ENCODE data around the gene DNM3.

Gene DNM3

GRCh38 chr1:172203135-172203823, 362.0 kb downstream of the DNM3 start:
- DNase-seq = no peak

DNA sequence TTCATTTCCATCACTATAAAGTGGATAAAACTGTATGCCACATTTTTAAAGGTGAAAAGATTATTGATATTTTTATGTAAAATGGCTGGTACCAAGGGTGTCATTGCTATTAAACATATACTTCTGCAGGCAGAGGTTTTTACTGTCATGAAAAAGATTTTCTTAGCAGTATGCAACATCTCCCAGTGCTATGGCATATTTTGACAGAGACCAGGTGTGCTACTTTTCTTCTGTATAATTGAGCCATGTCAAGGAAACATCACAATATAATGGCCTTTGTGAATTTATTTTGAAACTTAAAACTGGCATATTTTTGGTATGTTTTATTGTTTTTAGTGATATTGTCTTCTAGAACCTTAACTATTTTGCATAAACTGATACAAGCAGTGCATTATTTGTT, 362.6 kb downstream of the DNM3 start:
- no peak for DNase-seq

DNA sequence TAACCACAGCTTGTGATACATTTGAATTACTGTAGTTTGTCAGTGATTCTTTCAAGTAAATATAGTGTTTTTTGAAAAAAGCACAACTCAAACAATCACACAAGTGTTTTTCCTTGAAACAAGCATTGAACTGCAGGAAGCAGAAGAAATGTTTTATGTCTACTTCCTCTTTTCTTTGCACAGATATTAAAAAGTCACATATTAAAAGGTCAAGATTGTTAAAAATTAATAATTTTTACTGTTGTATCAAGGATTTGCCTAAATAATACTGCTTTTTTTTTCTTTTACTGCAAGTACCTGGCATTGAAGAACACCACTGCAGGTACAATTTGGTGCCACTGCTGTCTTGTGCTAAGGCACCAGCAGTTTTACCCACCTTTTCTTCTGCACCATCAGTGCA, 365.0 kb downstream of the DNM3 start:
- no peak for DNase-seq

DNA sequence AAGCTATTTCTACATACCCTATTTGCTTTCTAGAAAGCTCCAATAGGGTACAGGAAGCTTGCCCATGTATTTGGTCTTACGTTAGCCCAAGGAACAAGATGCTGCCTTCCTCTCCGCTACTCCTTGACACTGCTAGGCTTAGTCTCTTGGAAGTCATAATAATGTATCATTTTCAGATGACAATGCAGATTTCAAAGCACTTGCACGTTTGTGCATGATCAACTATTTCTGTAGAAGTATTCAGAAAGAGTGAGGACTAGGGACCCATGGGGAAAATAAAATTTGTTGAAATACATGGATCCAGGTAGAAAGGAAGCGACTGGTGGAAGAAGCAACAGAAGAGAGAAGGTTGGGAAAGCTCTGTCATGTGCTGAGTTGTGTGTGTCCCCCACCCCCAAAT, 367.3 kb downstream of the DNM3 start:
- DNase-seq = no peak

DNA sequence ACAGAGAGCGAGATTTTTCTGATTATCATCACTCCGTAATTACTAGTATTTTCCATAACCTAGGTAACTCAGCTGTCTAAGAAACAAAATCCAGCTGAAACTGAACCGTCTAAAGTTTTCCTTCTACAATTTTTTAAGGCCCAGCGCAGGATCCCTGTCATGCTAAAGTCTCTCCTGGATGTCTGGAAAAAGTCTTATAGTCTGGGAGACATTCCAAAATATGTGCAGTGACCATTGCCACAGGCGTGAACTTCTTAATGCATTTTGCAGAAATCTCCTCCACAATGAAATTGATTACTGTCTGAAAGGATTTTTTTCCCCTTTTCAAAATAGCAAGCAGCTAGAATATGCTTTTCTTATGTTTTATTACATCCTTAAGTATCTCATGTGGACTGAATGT, 369.9 kb downstream of the DNM3 start:
- DNase-seq = no peak

- no peak for DNase-seq
These were observed 370.8 kb downstream of the DNM3 start for GRCh38 chr1:172212124-172212523.

- DNase-seq = no peak
These were observed 373.7 kb downstream of the DNM3 start for GRCh38 chr1:172215006-172215405.

GRCh38 chr1:172219966-172220365, 378.7 kb downstream of the DNM3 start:
- no peak for DNase-seq

GRCh38 chr1:172220376-172220775, 379.1 kb downstream of the DNM3 start:
- no peak for DNase-seq

- no peak for DNase-seq
These were observed 380.1 kb downstream of the DNM3 start for GRCh38 chr1:172221436-172221835.

DNA sequence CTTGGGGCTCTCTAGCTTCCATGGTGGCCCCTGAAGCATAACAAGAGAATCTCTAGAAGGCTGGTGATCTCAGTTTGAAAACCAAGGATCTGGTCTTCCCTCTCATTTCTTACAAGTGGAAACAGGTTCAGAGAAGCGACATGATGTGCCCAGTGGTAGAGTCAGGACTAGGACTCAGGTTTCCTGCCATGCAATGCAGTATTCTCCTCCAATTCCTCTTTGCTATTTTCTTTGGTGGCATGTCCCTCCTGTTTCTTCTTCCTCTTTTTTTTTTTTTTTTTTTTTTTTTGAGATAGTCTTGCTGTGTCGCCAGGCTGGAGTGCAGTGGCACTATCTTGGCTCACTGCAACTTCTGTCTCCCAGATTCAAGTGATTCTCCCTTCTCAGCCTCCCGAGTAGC, 383.6 kb downstream of the DNM3 start:
- no peak for DNase-seq

DNA sequence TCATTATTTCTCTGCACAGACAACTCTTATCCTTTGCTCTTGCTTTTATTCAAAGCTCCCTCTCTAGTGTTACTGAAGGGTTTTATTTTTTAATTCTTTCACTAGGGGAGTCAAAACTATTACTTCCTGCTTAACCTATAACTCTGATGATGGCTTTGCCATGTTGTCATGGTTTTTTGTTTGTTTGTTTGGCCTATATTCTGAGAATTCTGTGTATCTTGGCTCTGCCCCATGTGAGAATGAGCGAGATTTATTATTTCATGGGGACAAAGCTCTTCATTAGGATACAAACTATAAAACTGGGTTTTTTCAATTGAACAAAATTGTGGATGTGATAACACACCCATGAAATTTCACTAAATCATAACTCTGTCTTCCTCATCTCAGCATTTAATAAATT, 388.6 kb downstream of the DNM3 start:
- no peak for DNase-seq

DNA sequence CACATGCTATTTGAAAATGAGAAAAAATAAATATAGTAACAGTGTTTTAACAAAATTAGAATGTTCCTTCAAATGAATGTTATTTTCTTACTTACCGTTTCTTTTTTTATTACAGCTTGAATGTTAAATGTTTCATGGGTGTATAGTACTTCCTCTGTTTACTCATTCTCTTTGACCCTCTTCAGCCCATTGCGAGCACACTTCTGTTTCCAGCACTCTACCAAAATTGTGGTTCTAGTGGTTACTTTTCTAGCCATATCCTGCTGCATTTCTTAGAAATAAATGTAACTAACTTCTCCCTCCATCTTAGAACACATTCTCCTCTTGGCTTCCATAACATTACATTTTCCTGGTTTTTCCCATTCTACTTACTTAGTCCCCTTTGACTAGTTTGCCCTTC, 389.2 kb downstream of the DNM3 start:
- no peak for DNase-seq

GRCh38 chr1:172236958-172237357, 395.7 kb downstream of the DNM3 start:
- no peak for DNase-seq

GRCh38 chr1:172238158-172238557, 396.9 kb downstream of the DNM3 start:
- DNase-seq = no peak

- no peak for DNase-seq
These were observed 397.7 kb downstream of the DNM3 start for GRCh38 chr1:172238965-172239364.

- DNase-seq = no peak
These were observed 398.6 kb downstream of the DNM3 start for GRCh38 chr1:172239901-172240300.

GRCh38 chr1:172241540-172241939, 400.2 kb downstream of the DNM3 start:
- DNase-seq = no peak

DNA sequence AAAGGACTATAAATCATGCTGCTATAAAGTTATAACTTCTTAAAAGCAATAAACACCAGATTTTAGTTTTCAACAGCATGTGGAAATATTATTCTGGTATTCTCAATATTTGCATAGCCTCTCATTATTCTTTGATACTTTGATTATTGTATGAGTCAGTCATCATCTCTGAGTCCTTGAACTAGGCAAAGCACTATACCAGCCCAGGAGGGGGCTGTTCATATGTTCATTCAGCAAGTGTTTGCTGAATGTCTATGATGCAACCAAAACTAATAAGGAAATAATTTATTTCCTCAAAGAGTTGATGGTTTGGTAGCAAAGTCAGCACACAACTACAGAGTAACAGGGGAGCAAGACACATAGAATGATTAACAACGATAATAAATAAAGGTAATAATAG, 403.6 kb downstream of the DNM3 start:
- DNase-seq = no peak

- DNase-seq = no peak
These were observed 404.5 kb downstream of the DNM3 start for GRCh38 chr1:172245788-172246187.

GRCh38 chr1:172246521-172247390, 405.5 kb downstream of the DNM3 start:
- DNase-seq = no peak

GRCh38 chr1:172251486-172251885, 410.2 kb downstream of the DNM3 start:
- DNase-seq = no peak

GRCh38 chr1:172252321-172252720, 411.0 kb downstream of the DNM3 start:
- DNase-seq = no peak

DNA sequence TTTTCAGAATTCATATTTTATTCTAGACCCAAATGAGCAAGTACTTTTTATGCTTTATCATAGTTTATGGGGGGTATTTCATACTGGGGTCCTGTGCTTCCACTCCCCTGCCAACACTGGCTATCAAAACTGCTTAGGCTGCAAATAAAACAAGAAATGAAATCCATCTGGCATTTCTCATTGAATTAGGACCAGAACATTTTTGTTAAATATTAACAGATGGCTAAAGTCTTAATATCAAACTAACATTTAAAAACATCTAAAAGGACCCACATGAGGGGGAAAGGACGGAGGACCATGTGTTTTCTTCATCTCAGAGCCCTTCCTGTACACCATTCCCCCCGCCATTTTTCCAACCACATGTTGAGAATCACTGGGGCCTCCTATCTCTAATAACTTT, 411.7 kb downstream of the DNM3 start:
- DNase-seq = no peak

Data from activated CD4-positive, alpha-beta T cell treated with anti-CD3 and anti-CD28 coated beads for 1 hour (primary cell).